Loucy (cell line): ENCODE results near the gene DOK7.

Experiments
- EZH2phosphoT487 ChIP-seq: fragments of 200-600 bp; IDR thresholded peaks from 2 replicates; pipeline ENCODE4 v1.6.1; 2018; ENCODE audit warnings: antibody characterized with exemption, mild to moderate bottlenecking, moderate library complexity, borderline replicate concordance
- TF ChIP-seq, protein P1 (sequence below): fragments of 200-600 bp; sonication (generic); conservative IDR thresholded peaks from 2 replicates; pipeline ENCODE4 v1.5.1; 2014; ENCODE audit warnings: mild to moderate bottlenecking, antibody characterized with exemption, low read length

DNA sequence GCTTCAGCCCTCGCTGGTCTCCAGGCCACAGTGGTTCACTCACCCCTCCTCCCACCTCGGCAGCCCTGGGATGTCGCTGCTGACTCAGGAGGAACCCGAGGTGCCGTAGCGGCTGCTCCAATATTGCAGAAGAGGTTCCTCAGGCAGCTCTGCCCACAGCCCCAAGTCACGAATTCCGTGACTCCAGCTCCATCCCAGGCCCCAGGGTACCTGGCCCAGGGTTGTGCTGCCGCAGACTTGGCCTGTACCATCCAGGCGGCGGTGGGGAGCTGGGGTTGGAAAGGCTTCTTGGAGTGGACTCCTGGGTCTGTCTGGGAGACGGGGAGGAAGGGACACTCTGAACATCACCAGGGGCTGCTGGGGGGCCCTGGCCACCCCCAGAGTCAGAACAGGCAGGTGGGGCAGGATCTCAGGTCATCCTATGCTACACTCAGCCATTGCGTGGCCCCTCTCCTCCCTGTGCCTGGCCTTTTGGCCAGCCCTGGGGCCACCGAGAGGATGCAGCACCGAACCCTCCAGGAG is 22.1 kb upstream of the DOK7 start:
- TF ChIP-seq, protein P1, sequence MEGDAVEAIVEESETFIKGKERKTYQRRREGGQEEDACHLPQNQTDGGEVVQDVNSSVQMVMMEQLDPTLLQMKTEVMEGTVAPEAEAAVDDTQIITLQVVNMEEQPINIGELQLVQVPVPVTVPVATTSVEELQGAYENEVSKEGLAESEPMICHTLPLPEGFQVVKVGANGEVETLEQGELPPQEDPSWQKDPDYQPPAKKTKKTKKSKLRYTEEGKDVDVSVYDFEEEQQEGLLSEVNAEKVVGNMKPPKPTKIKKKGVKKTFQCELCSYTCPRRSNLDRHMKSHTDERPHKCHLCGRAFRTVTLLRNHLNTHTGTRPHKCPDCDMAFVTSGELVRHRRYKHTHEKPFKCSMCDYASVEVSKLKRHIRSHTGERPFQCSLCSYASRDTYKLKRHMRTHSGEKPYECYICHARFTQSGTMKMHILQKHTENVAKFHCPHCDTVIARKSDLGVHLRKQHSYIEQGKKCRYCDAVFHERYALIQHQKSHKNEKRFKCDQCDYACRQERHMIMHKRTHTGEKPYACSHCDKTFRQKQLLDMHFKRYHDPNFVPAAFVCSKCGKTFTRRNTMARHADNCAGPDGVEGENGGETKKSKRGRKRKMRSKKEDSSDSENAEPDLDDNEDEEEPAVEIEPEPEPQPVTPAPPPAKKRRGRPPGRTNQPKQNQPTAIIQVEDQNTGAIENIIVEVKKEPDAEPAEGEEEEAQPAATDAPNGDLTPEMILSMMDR: no peak
- TF ChIP-seq EZH2phosphoT487: no peak
